Sigmoid colon (tissue), 7 donors: ENCODE data around the gene BCORL1. TPM values are rescaled to one million over a fixed set of nuclear protein-coding genes. Genes with fewer than 3 reads are reported as not detected.

Source experiments
- DNase-seq: peaks from one replicate; pipeline ENCODE4 v3.0.0-alpha.2; 2019
- H3K27ac ChIP-seq, 4 donors: fragments of 200-600 bp; sonication (generic); one replicate each; pipeline ENCODE4 v1.5.1; 2016 to 2019; ENCODE audit warnings: mild to moderate bottlenecking in 1 of 4
- H3K27me3 ChIP-seq, 3 donors: fragments of 200-600 bp; sonication (generic); one replicate each; pipeline ENCODE4 v1.5.1; 2019; ENCODE audit warnings: mild to moderate bottlenecking in 1 of 3
- H3K36me3 ChIP-seq, 4 donors: fragments of 200-600 bp; sonication (generic); one replicate each; pipeline ENCODE4 v1.5.1; 2016 to 2019
- H3K4me1 ChIP-seq, 4 donors: fragments of 200-600 bp; sonication (generic); one replicate each; pipeline ENCODE4 v1.5.1; 2017 to 2019
- H3K4me3 ChIP-seq, 4 donors: fragments of 200-600 bp; sonication (generic); one replicate each; pipeline ENCODE4 v1.5.1; 2017 to 2019; ENCODE audit warnings: mild to moderate bottlenecking in 2 of 4, moderate library complexity in 1 of 4
- H3K9me3 ChIP-seq, 4 donors: fragments of 200-600 bp in 3 of 4; sonication (generic) in 3 of 4; one replicate each; pipeline versions ENCODE4 v1.5.1 to v1.6.1; 2013 to 2019
- CTCF ChIP-seq, 4 experiments: fragments of 450-650 bp in 3 of 4; fragments of 200-600 bp in 1 of 4; IDR thresholded peaks; one replicate each; pipeline ENCODE4 v1.5.1; 2016 to 2019; ENCODE audit warnings: antibody characterized with exemption in 4 of 4, mild to moderate bottlenecking in 3 of 4, moderate library complexity in 2 of 4
- EP300 ChIP-seq, 4 donors: sonication (generic); formaldehyde crosslinking; IDR thresholded peaks; one replicate each; pipeline ENCODE4 v1.6.1; 2017; ENCODE audit warnings: antibody characterized with exemption in 4 of 4
- POLR2A ChIP-seq, 2 donors: fragments of 450-650 bp; IDR thresholded peaks; one replicate each; pipeline ENCODE4 v1.6.1; 2016; ENCODE audit warnings: antibody characterized with exemption in 2 of 2, mild to moderate bottlenecking in 2 of 2, moderate library complexity in 2 of 2
- POLR2AphosphoS5 ChIP-seq, 4 donors: sonication (generic); formaldehyde crosslinking; IDR thresholded peaks; one replicate each; pipeline ENCODE4 v1.6.1; 2017; ENCODE audit warnings: antibody characterized with exemption in 4 of 4
- WGBS, 2 donors: extraction: QIAGEN DNeasy Blood & Tissue Kit; methylation state at CpG; one replicate each; pipeline ENCODE4 v1.1.7; 2013; 5-methylcytosine and 5-hydroxymethylcytosine counted together
- intact Hi-C: fragments of 100-400 bp; cut with DNase I; formaldehyde crosslinking; loops from one replicate; pipeline ENCODE4 v1.15.1; 2023
- polyA plus RNA-seq, 3 donors: library from polyadenylated mRNA; stranded (reverse); fragments of 200-250 nt; gene quantifications; one replicate each; pipeline ENCODE4 v1.2.3, GENCODE V29; 2013
- total RNA-seq, 4 donors: library from RNA; depleted of rRNA; stranded (reverse); fragments of >200 nt; gene quantifications; one replicate each; pipeline ENCODE4 v1.1.0, GENCODE V29; 2016
- donor health status: healthy with polysubstance abuse.
- donor health status: Bipolar disorder and iron deficiency.
- donor health status: healthy.

The BCORL1 gene
- total and polyA plus RNA-seq, 7 donors: 1.2 to 5.8 (median 3.2) TPM

- Histone ChIP-seq H3K4me3 (no peak overlapping the region), H3K9me3 (no peaks in the 10 kb centered on the region), H3K27ac (no peak overlapping the region), H3K4me1 (peaks cover 0 to 6% (median 3%) of the 10 kb centered on the region in 4 donors), H3K27me3 (no peaks in the 10 kb centered on the region), H3K36me3 (no peaks in the 10 kb centered on the region)
- WGBS, 2 donors: 1% methylated on average over 48 of the region's 48 CpGs
- peak; percentile 65 for DNase-seq
- intact Hi-C loops: loop anchor here (2.0 to 5.0 kb wide), 2 partner anchors 44 to 77 kb away; no protein-coding TSS in a partner anchor
- no peak for TF ChIP-seq POLR2AphosphoS5 (IDR thresholded peaks at IDR 0.05)
- TF ChIP-seq CTCF (IDR thresholded peaks at IDR 0.05): no peak
- no peak for TF ChIP-seq EP300 (IDR thresholded peaks at IDR 0.05)
- TF ChIP-seq POLR2A (IDR thresholded peaks at IDR 0.05): no peak
These were observed 1.2 kb downstream of the BCORL1 start for GRCh38 chrX:129983575-129984110.

- no peaks in the 10 kb centered on the region for H3K36me3 ChIP-seq
- peak; percentile 67 for DNase-seq
- TF ChIP-seq EP300 (IDR thresholded peaks at IDR 0.05) (no peak), POLR2A (IDR thresholded peaks at IDR 0.05) (no peak), POLR2AphosphoS5 (IDR thresholded peaks at IDR 0.05) (no peak), CTCF (IDR thresholded peaks at IDR 0.05) (no peak)
- WGBS, 2 donors: 3% methylated on average over 77 to 81 of the region's 81 CpGs
- H3K4me3 ChIP-seq: peak overlapping the region in 1 of 4 donors; percentile 35
- H3K27ac ChIP-seq: peak overlapping the region; percentile 38 to 62 (median 62)
- H3K27me3 ChIP-seq: no peaks in the 10 kb centered on the region
- peaks cover 0 to 6% (median 3%) of the 10 kb centered on the region in 4 donors for H3K4me1 ChIP-seq
- intact Hi-C loops: loop anchor here (5.0 kb wide), 1 partner anchor 43 kb away; no protein-coding TSS in a partner anchor
- H3K9me3 ChIP-seq: no peaks in the 10 kb centered on the region
These were observed 1.9 kb downstream of the BCORL1 start for GRCh38 chrX:129984111-129984958.

GRCh38 chrX:129987871-129988270 lies 5.4 kb downstream of the BCORL1 start:
- Histone ChIP-seq H3K36me3 (no peaks in the 10 kb centered on the region), H3K27me3 (no peaks in the 10 kb centered on the region), H3K9me3 (no peaks in the 10 kb centered on the region), H3K4me3 (no peak overlapping the region), H3K4me1 (peaks cover 0 to 6% (median 3%) of the 10 kb centered on the region in 4 donors), H3K27ac (no peak overlapping the region)
- TF ChIP-seq POLR2AphosphoS5 (IDR thresholded peaks at IDR 0.05) (no peak), POLR2A (IDR thresholded peaks at IDR 0.05) (no peak), CTCF (IDR thresholded peaks at IDR 0.05) (no peak), EP300 (IDR thresholded peaks at IDR 0.05) (no peak)
- 80% methylated on average over 3 of the region's 3 CpGs for whole genome bisulfite sequencing, 2 donors
- DNase-seq: no peak
- intact Hi-C loops: no loop called here

GRCh38 chrX:129992181-129992580 lies 9.7 kb downstream of the BCORL1 start:
- Histone ChIP-seq H3K4me1 (peaks cover 0 to 11% (median 0%) of the 10 kb centered on the region in 4 donors), H3K4me3 (no peak overlapping the region), H3K9me3 (no peaks in the 10 kb centered on the region), H3K27ac (no peak overlapping the region), H3K36me3 (no peaks in the 10 kb centered on the region), H3K27me3 (no peaks in the 10 kb centered on the region)
- 96 to 98% methylated on average over 5 of the region's 5 CpGs for WGBS, 2 donors
- DNase-seq: no peak
- TF ChIP-seq EP300 (IDR thresholded peaks at IDR 0.05) (no peak), POLR2AphosphoS5 (IDR thresholded peaks at IDR 0.05) (no peak), CTCF (IDR thresholded peaks at IDR 0.05) (no peak), POLR2A (IDR thresholded peaks at IDR 0.05) (no peak)
- intact Hi-C loops: no loop called here
